ENCODE data around the gene ZNF70. TPM values are rescaled to one million over a fixed set of nuclear protein-coding genes. Genes with fewer than 3 reads are reported as not detected.
A peak's percentile ranks its signal among the peaks of the same experiment; 100 is the strongest.

Gene ZNF70
- total and polyA plus RNA-seq, 2 of the 13 experiments (the other 11 are each of a cell fraction or from before 2014, with no cell fraction given): 0.62 to 3.6 TPM

DNA sequence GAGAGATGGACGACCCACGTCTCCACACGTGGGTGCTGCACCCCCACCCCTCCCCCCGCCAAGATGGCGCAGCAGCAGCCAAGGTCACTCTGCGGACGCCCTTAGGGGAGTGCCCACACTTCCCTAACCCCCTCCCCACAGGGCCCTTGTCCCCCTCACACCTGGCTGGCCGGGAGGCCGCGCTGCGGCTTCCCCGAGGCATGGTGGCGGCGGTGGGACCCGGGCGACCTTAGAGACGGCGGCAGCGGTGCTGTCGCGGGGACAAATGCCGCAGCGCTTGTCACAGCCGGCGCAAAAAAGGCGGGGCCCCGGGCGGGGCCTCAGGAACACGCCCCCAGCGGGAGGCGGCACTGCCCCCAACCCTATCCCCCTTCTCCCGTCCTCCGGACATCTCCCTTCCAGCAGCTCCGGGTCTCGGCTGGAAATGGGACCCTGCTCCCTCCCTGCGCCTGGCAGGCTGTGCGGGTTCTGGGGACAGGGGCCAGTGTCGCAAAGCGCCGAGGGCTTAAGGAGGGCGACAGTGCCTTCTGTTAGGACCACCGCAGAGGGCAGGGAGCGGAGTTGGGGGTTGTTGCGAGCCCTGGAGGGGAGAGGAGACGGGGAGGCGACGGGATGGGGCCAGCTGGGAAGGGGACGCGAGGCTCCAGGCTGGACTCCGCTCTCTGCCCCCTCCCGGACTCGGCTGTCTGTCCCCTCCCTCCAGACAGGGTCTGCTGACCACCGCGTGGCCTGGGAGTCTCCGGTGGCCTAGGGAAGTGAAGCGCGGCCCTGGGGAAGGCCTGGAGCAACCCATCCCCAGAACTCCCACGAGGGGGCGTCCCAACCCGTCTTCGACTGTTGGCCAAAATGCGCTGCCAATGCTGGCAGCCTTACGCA, 17.0 kb upstream of the ZNF70 start, which contains the start of gene CHCHD10 (continued):
- TF ChIP-seq, protein P1, sequence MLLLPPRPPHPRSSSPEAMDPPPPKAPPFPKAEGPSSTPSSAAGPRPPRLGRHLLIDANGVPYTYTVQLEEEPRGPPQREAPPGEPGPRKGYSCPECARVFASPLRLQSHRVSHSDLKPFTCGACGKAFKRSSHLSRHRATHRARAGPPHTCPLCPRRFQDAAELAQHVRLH (CRISPR knock-in tag; IDR thresholded peaks at IDR 0.05; ENCODE audit: borderline replicate concordance, low read depth): peak; percentile 65; the same call in 1 of the 2 replicates
- no peak for TF ChIP-seq ASH2L (IDR thresholded peaks at IDR 0.05; ENCODE audit: insufficient read length, low read depth, low read length)
- TF ChIP-seq ZNF713 (CRISPR knock-in tag; IDR thresholded peaks at IDR 0.05): no peak
- TF ChIP-seq ZNF607 (CRISPR knock-in tag; IDR thresholded peaks at IDR 0.05; ENCODE audit: borderline replicate concordance): peak; percentile 7; the same call in 1 of the 2 replicates
- TF ChIP-seq ZNF839 (CRISPR knock-in tag; IDR thresholded peaks at IDR 0.05; ENCODE audit: borderline replicate concordance): no peak; the same call in 1 of the 2 replicates
- TF ChIP-seq, protein P2, sequence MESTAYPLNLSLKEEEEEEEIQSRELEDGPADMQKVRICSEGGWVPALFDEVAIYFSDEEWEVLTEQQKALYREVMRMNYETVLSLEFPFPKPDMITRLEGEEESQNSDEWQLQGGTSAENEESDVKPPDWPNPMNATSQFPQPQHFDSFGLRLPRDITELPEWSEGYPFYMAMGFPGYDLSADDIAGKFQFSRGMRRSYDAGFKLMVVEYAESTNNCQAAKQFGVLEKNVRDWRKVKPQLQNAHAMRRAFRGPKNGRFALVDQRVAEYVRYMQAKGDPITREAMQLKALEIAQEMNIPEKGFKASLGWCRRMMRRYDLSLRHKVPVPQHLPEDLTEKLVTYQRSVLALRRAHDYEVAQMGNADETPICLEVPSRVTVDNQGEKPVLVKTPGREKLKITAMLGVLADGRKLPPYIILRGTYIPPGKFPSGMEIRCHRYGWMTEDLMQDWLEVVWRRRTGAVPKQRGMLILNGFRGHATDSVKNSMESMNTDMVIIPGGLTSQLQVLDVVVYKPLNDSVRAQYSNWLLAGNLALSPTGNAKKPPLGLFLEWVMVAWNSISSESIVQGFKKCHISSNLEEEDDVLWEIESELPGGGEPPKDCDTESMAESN (CRISPR knock-in tag; conservative IDR thresholded peaks at IDR 0.05): peak; percentile 74
- 0 out of 2 replicates have a peak, but pooled peaks have one; percentile 47 for TF ChIP-seq NCOA1 (CRISPR knock-in tag; IDR thresholded peaks at IDR 0.05)
- TF ChIP-seq DNMT1 (CRISPR knock-in tag; IDR thresholded peaks at IDR 0.05): 0 out of 2 replicates have a peak, but pooled peaks have one; percentile 4
- no peak for TF ChIP-seq JUNB (CRISPR knock-in tag; IDR thresholded peaks at IDR 0.05; ENCODE audit: borderline replicate concordance)
- TF ChIP-seq, protein P3, sequence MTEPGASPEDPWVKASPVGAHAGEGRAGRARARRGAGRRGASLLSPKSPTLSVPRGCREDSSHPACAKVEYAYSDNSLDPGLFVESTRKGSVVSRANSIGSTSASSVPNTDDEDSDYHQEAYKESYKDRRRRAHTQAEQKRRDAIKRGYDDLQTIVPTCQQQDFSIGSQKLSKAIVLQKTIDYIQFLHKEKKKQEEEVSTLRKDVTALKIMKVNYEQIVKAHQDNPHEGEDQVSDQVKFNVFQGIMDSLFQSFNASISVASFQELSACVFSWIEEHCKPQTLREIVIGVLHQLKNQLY (CRISPR knock-in tag; IDR thresholded peaks at IDR 0.05): peak; percentile 81
- TF ChIP-seq MAF1 (CRISPR knock-in tag; IDR thresholded peaks at IDR 0.05; ENCODE audit: borderline replicate concordance): peak; percentile 75; the same call in 1 of the 2 replicates
- peak; percentile 51; the same call in 1 of the 2 replicates for TF ChIP-seq ZZZ3 (CRISPR knock-in tag; IDR thresholded peaks at IDR 0.05; ENCODE audit: borderline replicate concordance)
- TF ChIP-seq NFE2L1 (CRISPR knock-in tag; IDR thresholded peaks at IDR 0.05; ENCODE audit: borderline replicate concordance): no peak
- TF ChIP-seq WIZ (CRISPR knock-in tag; IDR thresholded peaks at IDR 0.05): peak; percentile 18; the same call in 1 of the 2 replicates
- TF ChIP-seq, protein P4, sequence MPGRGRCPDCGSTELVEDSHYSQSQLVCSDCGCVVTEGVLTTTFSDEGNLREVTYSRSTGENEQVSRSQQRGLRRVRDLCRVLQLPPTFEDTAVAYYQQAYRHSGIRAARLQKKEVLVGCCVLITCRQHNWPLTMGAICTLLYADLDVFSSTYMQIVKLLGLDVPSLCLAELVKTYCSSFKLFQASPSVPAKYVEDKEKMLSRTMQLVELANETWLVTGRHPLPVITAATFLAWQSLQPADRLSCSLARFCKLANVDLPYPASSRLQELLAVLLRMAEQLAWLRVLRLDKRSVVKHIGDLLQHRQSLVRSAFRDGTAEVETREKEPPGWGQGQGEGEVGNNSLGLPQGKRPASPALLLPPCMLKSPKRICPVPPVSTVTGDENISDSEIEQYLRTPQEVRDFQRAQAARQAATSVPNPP (CRISPR knock-in tag; IDR thresholded peaks at IDR 0.05): peak; percentile 83; the same call in 1 of the 2 replicates
- TF ChIP-seq, protein P5, sequence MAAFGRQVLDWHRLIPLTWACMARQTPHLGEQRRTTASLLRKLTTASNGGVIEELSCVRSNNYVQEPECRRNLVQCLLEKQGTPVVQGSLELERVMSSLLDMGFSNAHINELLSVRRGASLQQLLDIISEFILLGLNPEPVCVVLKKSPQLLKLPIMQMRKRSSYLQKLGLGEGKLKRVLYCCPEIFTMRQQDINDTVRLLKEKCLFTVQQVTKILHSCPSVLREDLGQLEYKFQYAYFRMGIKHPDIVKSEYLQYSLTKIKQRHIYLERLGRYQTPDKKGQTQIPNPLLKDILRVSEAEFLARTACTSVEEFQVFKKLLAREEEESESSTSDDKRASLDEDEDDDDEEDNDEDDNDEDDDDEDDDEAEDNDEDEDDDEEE (CRISPR knock-in tag; IDR thresholded peaks at IDR 0.05): no peak; the same call in 1 of the 2 replicates
- peak; percentile 94 for TF ChIP-seq ZNF296 (CRISPR knock-in tag; conservative IDR thresholded peaks at IDR 0.05)
- no peak for TF ChIP-seq ATM (IDR thresholded peaks at IDR 0.05; ENCODE audit: borderline replicate concordance)
- no peak for TF ChIP-seq NFIB (CRISPR knock-in tag; IDR thresholded peaks at IDR 0.05; ENCODE audit: borderline replicate concordance)
- TF ChIP-seq ZNF441 (CRISPR knock-in tag; IDR thresholded peaks at IDR 0.05; ENCODE audit: borderline replicate concordance): peak; percentile 38; the same call in 1 of the 2 replicates
- TF ChIP-seq PHF8 (CRISPR knock-in tag; IDR thresholded peaks at IDR 0.05): peak; percentile 76
- no peak; the same call in 1 of the 2 replicates for TF ChIP-seq ZNF234 (CRISPR knock-in tag; conservative IDR thresholded peaks at IDR 0.05)
